HAP-1 (cell line): ENCODE data around the gene CAMK2G.

Source experiments
- DNase-seq, 2 experiments: peaks; one replicate each; pipeline ENCODE4 v3.0.0-alpha.2; 2016 to 2020; ENCODE audit warnings: low spot score in 2 of 2
- H3K27me3 ChIP-seq: fragments of 250-450 bp; sonication (Bioruptor Pico); 2 replicates; pipeline ENCODE4 v1.5.1; 2020; ENCODE audit warnings: low read depth, mild to moderate bottlenecking, moderate library complexity
- H3K36me3 ChIP-seq: fragments of 250-450 bp; sonication (Bioruptor Pico); replicated peaks from 2 replicates; pipeline ENCODE4 v1.5.1; 2020; ENCODE audit warnings: mild to moderate bottlenecking
- H3K4me1 ChIP-seq: fragments of 250-450 bp; sonication (Bioruptor Pico); 2 replicates; pipeline ENCODE4 v1.5.1; 2020; ENCODE audit warnings: mild to moderate bottlenecking
- H3K4me3 ChIP-seq: fragments of 250-450 bp; sonication (Bioruptor Pico); 2 replicates; pipeline ENCODE4 v1.5.1; 2020; ENCODE audit warnings: mild to moderate bottlenecking, moderate library complexity
- H3K9me3 ChIP-seq: fragments of 250-450 bp; sonication (Bioruptor Pico); 2 replicates; pipeline ENCODE4 v1.5.1; 2020; ENCODE audit warnings: mild to moderate bottlenecking, moderate library complexity
- in situ Hi-C: fragments of 300-500 bp; cut with MboI; formaldehyde crosslinking; loops from 3 replicates; pipeline ENCODE4 v1.14.3; 2020; ENCODE audit warnings: low sequenced_read_pairs, inconsistent platforms, mixed read lengths

CAMK2G gene

GRCh38 chr10:73858013-73858708 is 16.2 kb downstream of the CAMK2G start:
- H3K9me3 ChIP-seq = no peaks in the 10 kb centered on the region
- no peaks in the 10 kb centered on the region for H3K27me3 ChIP-seq
- in situ Hi-C loops = no loop called here
- H3K4me1 ChIP-seq = no peaks in the 10 kb centered on the region
- H3K36me3 ChIP-seq = peaks cover 26% of the 10 kb centered on the region
- no peak for DNase-seq
- no peak overlapping the region for H3K4me3 ChIP-seq

GRCh38 chr10:73857446-73857845 is 16.9 kb downstream of the CAMK2G start:
- in situ Hi-C loops = no loop called here
- Histone ChIP-seq H3K27me3 (no peaks in the 10 kb centered on the region), H3K4me3 (no peak overlapping the region), H3K9me3 (no peaks in the 10 kb centered on the region), H3K36me3 (peaks cover 31% of the 10 kb centered on the region), H3K4me1 (no peaks in the 10 kb centered on the region)
- DNase-seq = no peak

GRCh38 chr10:73856261-73856660 is 18.1 kb downstream of the CAMK2G start:
- Histone ChIP-seq H3K36me3 (peaks cover 39% of the 10 kb centered on the region), H3K4me1 (no peaks in the 10 kb centered on the region), H3K4me3 (no peak overlapping the region), H3K27me3 (no peaks in the 10 kb centered on the region), H3K9me3 (no peaks in the 10 kb centered on the region)
- DNase-seq = no peak
- in situ Hi-C loops = no loop called here

GRCh38 chr10:73855413-73855812 is 18.9 kb downstream of the CAMK2G start:
- in situ Hi-C loops = no loop called here
- no peak for DNase-seq
- H3K4me3 ChIP-seq = no peak overlapping the region
- no peaks in the 10 kb centered on the region for H3K9me3 ChIP-seq
- no peaks in the 10 kb centered on the region for H3K4me1 ChIP-seq
- no peaks in the 10 kb centered on the region for H3K27me3 ChIP-seq
- peaks cover 34% of the 10 kb centered on the region for H3K36me3 ChIP-seq

DNA sequence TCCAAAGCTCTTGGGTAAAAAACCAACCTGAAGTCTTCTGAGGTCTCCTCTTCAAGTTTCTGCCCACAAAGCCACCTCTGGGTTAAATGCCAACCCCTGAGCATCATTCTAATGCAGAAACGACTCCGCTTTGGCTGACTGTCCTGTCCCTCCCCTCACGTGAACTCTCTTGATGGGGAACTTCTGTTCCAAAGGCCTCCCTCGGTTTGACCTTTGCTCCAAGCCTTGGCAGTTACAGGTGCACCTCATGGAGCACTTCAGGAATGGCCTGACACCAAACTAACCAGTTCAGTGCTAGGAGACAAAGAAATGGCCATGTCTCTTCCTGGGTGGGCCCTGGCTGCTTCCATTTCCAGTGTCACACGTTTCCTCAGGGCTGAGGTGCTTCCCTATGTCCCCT is 20.0 kb downstream of the CAMK2G start:
- H3K4me3 ChIP-seq = no peak overlapping the region
- DNase-seq = no peak
- no peaks in the 10 kb centered on the region for H3K4me1 ChIP-seq
- peaks cover 25% of the 10 kb centered on the region for H3K36me3 ChIP-seq
- no peaks in the 10 kb centered on the region for H3K27me3 ChIP-seq
- no peaks in the 10 kb centered on the region for H3K9me3 ChIP-seq
- in situ Hi-C loops = no loop called here

GRCh38 chr10:73853196-73853595 is 21.2 kb downstream of the CAMK2G start:
- no peaks in the 10 kb centered on the region for H3K9me3 ChIP-seq
- in situ Hi-C loops = no loop called here
- no peak overlapping the region for H3K4me3 ChIP-seq
- no peaks in the 10 kb centered on the region for H3K4me1 ChIP-seq
- H3K36me3 ChIP-seq = peaks cover 29% of the 10 kb centered on the region
- DNase-seq = no peak
- no peaks in the 10 kb centered on the region for H3K27me3 ChIP-seq

- no peak for DNase-seq
- no peaks in the 10 kb centered on the region for H3K27me3 ChIP-seq
- in situ Hi-C loops = no loop called here
- H3K36me3 ChIP-seq = peaks cover 44% of the 10 kb centered on the region
- no peaks in the 10 kb centered on the region for H3K4me1 ChIP-seq
- H3K9me3 ChIP-seq = no peaks in the 10 kb centered on the region
- H3K4me3 ChIP-seq = no peak overlapping the region
Observed at GRCh38 chr10:73850863-73851461, 23.4 kb downstream of the CAMK2G start.

- Histone ChIP-seq H3K36me3 (peaks cover 44% of the 10 kb centered on the region), H3K4me3 (no peak overlapping the region), H3K4me1 (no peaks in the 10 kb centered on the region), H3K27me3 (no peaks in the 10 kb centered on the region), H3K9me3 (no peaks in the 10 kb centered on the region)
- in situ Hi-C loops = no loop called here
- no peak for DNase-seq
Observed at GRCh38 chr10:73850211-73850610, 24.1 kb downstream of the CAMK2G start.

DNA sequence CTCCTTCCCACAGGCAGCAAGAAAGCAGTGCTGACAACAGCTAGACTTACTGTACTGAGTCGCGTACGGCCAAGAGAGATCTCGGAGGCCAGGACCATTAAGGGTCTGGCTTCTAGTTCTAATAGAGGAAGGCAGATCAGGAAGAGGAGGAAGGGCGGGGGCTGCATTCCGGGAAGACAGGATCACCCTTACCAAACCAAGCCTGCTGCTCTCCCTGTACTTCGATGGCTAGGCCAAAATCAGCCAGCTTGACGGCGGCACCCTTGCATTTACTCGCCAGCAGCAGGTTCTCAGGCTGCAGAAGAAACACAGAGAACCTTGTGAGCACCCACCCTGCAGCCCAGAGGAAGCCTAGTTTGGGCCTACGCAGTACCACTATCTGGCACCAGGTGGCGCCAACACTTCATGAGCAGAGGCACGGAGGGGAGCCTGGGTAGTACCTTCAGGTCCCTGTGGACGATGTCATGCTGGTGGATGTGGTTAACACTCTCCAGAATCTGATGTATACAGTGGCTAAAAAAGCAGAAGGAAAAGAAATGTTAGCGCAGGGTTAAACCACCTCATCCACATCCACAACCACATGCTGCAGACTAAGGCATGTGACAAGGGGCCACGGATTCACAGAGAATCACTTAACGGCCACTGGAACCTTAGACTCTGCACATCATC is 25.4 kb downstream of the CAMK2G start:
- no peaks in the 10 kb centered on the region for H3K27me3 ChIP-seq
- DNase-seq = peak; percentile 61 to 89
- no peak overlapping the region for H3K4me3 ChIP-seq
- H3K4me1 ChIP-seq = no peaks in the 10 kb centered on the region
- H3K36me3 ChIP-seq = peaks cover 44% of the 10 kb centered on the region
- H3K9me3 ChIP-seq = no peaks in the 10 kb centered on the region
- in situ Hi-C loops = loop anchor here (5.0 kb wide), 1 partner anchor 33 kb away; no protein-coding TSS in a partner anchor

- in situ Hi-C loops = loop anchor here (5.0 kb wide), 1 partner anchor 35 kb away; no protein-coding TSS in a partner anchor
- H3K36me3 ChIP-seq = peaks cover 42% of the 10 kb centered on the region
- H3K4me1 ChIP-seq = no peaks in the 10 kb centered on the region
- H3K9me3 ChIP-seq = no peaks in the 10 kb centered on the region
- H3K4me3 ChIP-seq = no peak overlapping the region
- no peaks in the 10 kb centered on the region for H3K27me3 ChIP-seq
- no peak for DNase-seq
Observed at GRCh38 chr10:73847031-73847430, 27.3 kb downstream of the CAMK2G start.

DNA sequence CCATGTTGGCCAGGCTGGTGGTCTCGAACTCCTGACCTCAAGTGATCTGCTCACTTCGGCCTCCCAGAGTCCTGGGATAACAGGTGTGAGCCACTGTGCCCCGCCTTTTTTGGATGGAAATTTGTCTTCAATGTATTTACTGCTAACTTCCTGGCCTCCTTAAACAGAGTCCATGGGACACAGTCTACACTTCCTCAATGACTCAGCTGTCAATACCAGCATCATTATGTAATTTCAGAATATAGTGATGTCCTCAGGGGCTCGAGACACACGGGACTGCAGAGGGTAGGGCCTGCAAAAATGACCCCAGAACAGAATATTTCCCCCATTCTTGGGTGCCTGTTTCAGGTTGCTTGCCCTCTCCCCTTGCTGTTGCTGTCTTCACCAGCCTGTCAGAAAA is 31.1 kb downstream of the CAMK2G start:
- no peak for DNase-seq
- H3K36me3 ChIP-seq = peaks cover 41% of the 10 kb centered on the region
- in situ Hi-C loops = no loop called here
- H3K27me3 ChIP-seq = no peaks in the 10 kb centered on the region
- H3K4me3 ChIP-seq = no peak overlapping the region
- H3K4me1 ChIP-seq = no peaks in the 10 kb centered on the region
- no peaks in the 10 kb centered on the region for H3K9me3 ChIP-seq

GRCh38 chr10:73842349-73842748 is 32.0 kb downstream of the CAMK2G start:
- no peaks in the 10 kb centered on the region for H3K4me1 ChIP-seq
- H3K36me3 ChIP-seq = peaks cover 32% of the 10 kb centered on the region
- no peak overlapping the region for H3K4me3 ChIP-seq
- no peaks in the 10 kb centered on the region for H3K27me3 ChIP-seq
- H3K9me3 ChIP-seq = no peaks in the 10 kb centered on the region
- in situ Hi-C loops = no loop called here
- no peak for DNase-seq

- Histone ChIP-seq H3K9me3 (no peaks in the 10 kb centered on the region), H3K36me3 (peaks cover 33% of the 10 kb centered on the region)
- in situ Hi-C loops = no loop called here
Observed at GRCh38 chr10:73841526-73842285, 32.6 kb downstream of the CAMK2G start.

GRCh38 chr10:73841061-73841421 is 33.3 kb downstream of the CAMK2G start:
- Histone ChIP-seq H3K4me3 (no peak overlapping the region), H3K9me3 (no peaks in the 10 kb centered on the region), H3K4me1 (no peaks in the 10 kb centered on the region), H3K36me3 (peaks cover 29% of the 10 kb centered on the region), H3K27me3 (no peaks in the 10 kb centered on the region)
- in situ Hi-C loops = no loop called here
- no peak for DNase-seq

More at GRCh38 chr10:73841526-73842285, 32.6 kb downstream of the CAMK2G start:
- H3K4me1 ChIP-seq = no peaks in the 10 kb centered on the region
- DNase-seq = no peak
- no peaks in the 10 kb centered on the region for H3K27me3 ChIP-seq
- H3K4me3 ChIP-seq = no peak overlapping the region
